ENCODE results near the gene DNM2.

GRCh38 chr19:10756371-10756770 is 38.5 kb downstream of the DNM2 start:
- TF ChIP-seq CTCF (IDR thresholded peaks at IDR 0.05), result no peak
- no peak for TF ChIP-seq POLR2A (IDR thresholded peaks at IDR 0.05)

Data from testis (tissue), 2 donors.